Right hindlimb (tissue), 1 donor: ENCODE results near the gene WLS.
"Not testable (repeated sequence)": the region's sequence is repeated elsewhere in the genome, so short reads cannot be mapped to it uniquely, and the experiment has no call there.

Experiments used
- DNase-seq: peaks from one replicate; pipeline ENCODE4 v3.0.0-alpha.2; 2018

The WLS gene

GRCh38 chr1:68163220-68163619 lies 69.1 kb downstream of the WLS start:
- no peak for DNase-seq

- no peak for DNase-seq
These were observed 69.6 kb downstream of the WLS start for GRCh38 chr1:68162761-68163160.

- not testable (repeated sequence) for DNase-seq
These were observed 70.7 kb downstream of the WLS start for GRCh38 chr1:68161672-68162071.

GRCh38 chr1:68160935-68161334 lies 71.4 kb downstream of the WLS start:
- DNase-seq, result not testable (repeated sequence)

GRCh38 chr1:68160021-68160420 lies 72.3 kb downstream of the WLS start:
- no peak for DNase-seq

- no peak for DNase-seq
These were observed 73.5 kb downstream of the WLS start for GRCh38 chr1:68158837-68159236.

GRCh38 chr1:68157416-68157815 lies 74.9 kb downstream of the WLS start:
- no peak for DNase-seq

GRCh38 chr1:68151690-68152089 lies 80.6 kb downstream of the WLS start:
- DNase-seq, result no peak

GRCh38 chr1:68149907-68150306 lies 82.4 kb downstream of the WLS start:
- peak; percentile 52 for DNase-seq

GRCh38 chr1:68149110-68149798 lies 83.1 kb downstream of the WLS start:
- no peak for DNase-seq

GRCh38 chr1:68148631-68149030 lies 83.7 kb downstream of the WLS start:
- no peak for DNase-seq

- no peak for DNase-seq
These were observed 84.7 kb downstream of the WLS start for GRCh38 chr1:68147534-68148171.

- DNase-seq, result no peak
These were observed 86.8 kb downstream of the WLS start for GRCh38 chr1:68145418-68146126.

GRCh38 chr1:68144856-68145255 lies 87.5 kb downstream of the WLS start:
- no peak for DNase-seq

GRCh38 chr1:68143633-68144032 lies 88.7 kb downstream of the WLS start:
- DNase-seq, result no peak

GRCh38 chr1:68142461-68142860 lies 89.9 kb downstream of the WLS start:
- DNase-seq, result no peak

GRCh38 chr1:68142036-68142435 lies 90.3 kb downstream of the WLS start:
- DNase-seq, result peak; percentile 46

GRCh38 chr1:68141071-68142021 lies 91.0 kb downstream of the WLS start:
- peak; percentile 41 for DNase-seq

GRCh38 chr1:68140536-68140935 lies 91.8 kb downstream of the WLS start:
- DNase-seq, result no peak

GRCh38 chr1:68136187-68136586 lies 96.1 kb downstream of the WLS start:
- no peak for DNase-seq

GRCh38 chr1:68132426-68133130 lies 99.7 kb downstream of the WLS start:
- no peak for DNase-seq

- DNase-seq, result no peak
These were observed 101.1 kb downstream of the WLS start for GRCh38 chr1:68131261-68131660.
